Esophagus mucosa (tissue), 1 donor: ENCODE measurements around the gene ETFA. TPM values are rescaled to one million over a fixed set of nuclear protein-coding genes. Genes with fewer than 3 reads are reported as not detected.
"Not testable (repeated sequence)": the region's sequence is repeated elsewhere in the genome, so short reads cannot be mapped to it uniquely, and the experiment has no call there.

Experiments used
- ATAC-seq: fragments of 200-7000 bp; cut with Tn5 transposase; one replicate; pipeline ENCODE4 v1.9.1; 2020
- total RNA-seq: library from RNA; stranded (reverse); gene quantifications from one replicate; pipeline ENCODE4 v1.2.4, GENCODE V29; 2023
- donor health status: DM: yes; HTN: yes; CAD: no.

ETFA gene
- total RNA-seq, 1 donor from 2014 or later, result 79.8 TPM

GRCh38 chr15:76267077-76267476 is 44.2 kb downstream of the ETFA start:
- ATAC-seq, result no peak

DNA sequence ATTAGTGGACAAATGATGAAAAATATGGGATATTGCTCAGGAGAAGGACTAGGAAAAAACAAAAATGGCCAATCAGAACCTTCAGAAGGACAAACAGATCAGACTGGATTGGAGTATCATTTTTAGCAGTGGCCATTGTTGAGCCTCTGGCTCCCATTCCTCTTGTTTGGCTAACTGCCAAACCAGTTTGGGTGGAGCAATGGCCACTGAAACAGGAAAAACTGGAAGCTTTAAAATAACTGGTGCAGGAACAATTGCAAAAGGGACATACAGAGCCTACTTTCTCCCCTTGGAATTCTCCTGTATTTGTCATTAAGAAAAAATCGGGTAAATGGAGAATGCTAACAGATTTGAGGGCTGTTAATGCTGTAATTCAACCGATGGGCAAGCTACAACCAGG is 45.5 kb downstream of the ETFA start:
- not testable (repeated sequence) for ATAC-seq

DNA sequence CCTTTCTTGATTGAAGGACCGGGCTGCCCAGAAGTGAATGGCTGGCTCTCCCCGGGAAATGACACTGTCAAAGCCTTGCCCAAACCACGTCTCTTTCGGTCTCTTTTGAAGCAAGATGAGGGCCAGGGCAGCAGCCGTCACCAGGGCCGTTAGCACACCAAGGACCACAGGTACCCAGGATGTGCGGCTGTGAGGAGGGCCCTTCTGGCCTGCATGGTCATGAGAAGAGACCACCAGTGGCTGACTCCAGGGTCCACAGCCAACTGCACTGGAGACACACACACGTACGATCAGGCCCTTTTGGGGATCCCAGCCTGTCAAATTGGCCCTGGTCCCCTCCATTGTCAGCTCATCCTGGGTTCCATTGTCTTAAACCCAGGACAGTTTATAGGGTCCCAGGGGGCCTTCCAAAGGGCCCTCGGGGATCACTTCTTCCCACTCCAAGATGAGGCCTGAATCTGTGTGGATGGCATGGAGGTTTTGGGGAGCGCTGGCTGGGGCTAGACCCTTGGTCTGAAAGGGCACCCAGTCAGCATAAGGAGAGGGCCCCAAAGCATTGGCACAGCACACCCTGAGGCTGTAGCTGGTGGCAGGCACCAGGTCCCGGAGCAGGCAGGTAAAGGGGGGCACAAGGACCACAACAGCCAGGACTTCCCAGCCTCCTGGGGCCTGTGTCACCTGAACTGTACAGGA is 50.9 kb downstream of the ETFA start:
- ATAC-seq, result peak; percentile 42

GRCh38 chr15:76259392-76259791 is 51.9 kb downstream of the ETFA start:
- ATAC-seq, result no peak

GRCh38 chr15:76258460-76258859 is 52.8 kb downstream of the ETFA start:
- no peak for ATAC-seq

- ATAC-seq, result no peak
These were observed 57.4 kb downstream of the ETFA start for GRCh38 chr15:76253691-76254473.

DNA sequence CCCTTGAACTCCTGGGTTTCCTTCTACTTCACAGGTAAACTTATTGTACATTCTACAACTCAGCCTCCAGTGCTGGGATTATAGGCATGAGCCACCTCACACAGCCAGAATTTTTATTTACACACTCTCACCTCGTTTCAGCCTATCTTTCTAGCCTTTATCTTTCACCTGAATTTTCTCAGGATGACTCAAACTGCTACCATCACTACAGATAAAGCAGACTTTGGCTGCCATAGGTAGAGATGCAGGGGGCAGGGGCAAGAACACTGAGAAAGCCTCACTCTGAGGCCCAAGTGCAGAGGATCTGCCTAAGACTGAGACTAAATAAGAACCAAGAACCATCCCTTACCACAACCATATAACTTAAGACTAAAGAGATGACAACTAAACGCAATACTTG is 59.0 kb downstream of the ETFA start:
- no peak for ATAC-seq

DNA sequence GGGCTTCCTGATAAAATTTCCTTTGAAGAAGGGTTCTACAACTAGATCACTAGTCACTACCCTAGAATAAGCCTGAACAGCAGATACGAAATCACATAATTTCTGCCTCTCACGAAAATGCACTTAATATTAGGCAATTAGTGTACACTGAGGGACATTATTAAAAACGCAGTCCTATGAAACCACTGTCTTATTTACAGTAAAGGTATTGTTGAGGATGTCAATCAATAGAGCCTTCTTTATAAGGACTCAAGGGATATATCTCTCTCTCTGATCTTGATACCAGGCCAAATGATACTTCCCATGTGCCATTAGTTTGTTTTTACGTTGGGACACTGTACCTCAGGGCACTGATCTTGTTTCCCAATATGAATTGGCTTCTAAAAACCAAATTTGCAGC is 59.6 kb downstream of the ETFA start:
- no peak for ATAC-seq

- ATAC-seq, result no peak
These were observed 66.1 kb downstream of the ETFA start for GRCh38 chr15:76245072-76245610.

DNA sequence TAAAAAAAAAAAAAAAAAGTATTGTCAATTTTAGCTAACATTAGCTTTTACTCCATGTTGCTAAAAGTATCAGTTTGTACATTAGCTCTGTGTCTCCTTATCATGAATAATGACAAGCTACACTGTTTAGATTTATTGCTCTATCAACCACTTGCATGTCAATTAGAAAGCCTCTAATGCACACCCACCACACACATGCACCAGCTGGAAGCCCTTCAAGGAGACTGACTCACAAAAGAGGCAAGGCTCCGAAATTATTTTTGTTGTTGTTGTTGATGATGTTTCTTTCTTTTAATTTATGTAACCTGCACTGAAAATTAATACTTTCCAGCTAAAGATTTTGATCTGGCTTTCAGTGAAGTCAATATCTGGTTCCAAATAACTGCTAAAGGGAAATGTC is 71.5 kb downstream of the ETFA start:
- ATAC-seq, result no peak

DNA sequence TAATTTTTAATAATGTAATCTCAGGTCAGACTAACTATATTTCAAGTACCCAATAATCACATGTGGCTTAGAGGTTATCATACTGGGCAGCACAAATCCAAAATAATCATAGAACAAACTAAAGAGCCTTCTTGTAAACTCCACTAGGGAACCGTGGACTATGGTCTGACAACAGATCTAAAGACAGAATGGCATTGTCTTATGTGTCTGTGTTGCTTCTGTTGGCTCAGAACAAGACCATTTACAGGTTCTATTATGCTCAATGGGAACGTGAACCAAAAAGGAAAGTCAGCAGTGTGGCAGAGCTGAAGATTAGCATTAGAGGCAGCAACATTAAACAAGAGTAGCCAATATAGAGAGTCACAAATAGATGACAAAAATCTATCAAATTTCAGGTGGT is 74.9 kb downstream of the ETFA start:
- ATAC-seq, result no peak

DNA sequence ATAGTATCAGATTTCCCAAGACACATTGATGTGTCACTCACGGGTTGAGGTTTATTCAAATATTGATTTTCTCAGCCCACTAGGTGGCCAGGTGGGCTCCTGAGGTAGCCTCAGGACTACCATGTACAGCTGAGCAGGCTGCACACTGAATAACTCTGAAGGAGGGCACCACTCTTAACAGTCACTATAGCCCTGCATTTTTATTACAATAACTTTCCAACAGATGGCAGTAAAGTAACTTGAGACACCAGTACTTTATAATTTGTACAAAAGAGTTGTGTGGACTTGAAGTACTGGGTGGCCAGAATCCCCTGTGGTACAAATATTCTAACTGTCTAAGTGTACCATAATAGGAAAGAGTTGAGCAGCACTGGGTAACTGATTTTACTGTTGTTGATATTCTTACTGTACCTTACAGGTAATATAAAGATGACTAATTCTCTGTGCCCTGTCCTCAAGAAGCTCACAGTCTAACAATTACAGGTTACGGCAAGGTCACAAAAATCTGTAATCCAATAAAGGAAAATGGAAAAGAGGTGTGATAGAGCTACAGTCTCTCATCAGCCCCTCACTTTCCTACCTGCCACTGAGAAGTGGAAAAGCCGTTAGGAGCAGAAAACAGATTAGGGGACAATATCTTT is 76.0 kb downstream of the ETFA start:
- peak; percentile 67 for ATAC-seq

DNA sequence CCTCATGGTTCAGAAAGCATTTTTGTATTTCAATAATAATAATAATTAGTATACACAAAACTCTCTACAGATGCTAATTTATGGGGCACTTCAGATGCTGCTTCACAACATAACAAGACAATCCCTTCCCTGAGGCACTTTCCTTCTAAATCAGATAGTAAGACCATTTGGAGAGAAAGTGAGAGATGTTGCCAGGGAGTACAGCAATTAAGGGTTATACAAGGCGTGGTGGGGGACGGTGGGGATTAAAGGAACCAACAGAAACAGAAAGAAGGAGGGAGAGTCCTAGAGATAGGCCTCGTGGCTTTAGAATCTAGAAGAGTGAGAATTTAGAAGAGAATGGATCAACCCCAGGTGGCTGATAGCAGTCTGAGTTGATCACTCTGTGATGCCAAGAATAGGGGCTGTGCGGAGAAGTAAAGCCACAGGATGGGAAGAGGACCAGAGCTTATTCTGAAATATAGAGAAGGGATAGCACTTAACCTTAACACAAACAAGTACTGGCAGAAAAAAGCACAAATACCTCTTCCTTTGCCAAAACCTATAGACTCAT is 76.9 kb downstream of the ETFA start:
- ATAC-seq, result no peak

DNA sequence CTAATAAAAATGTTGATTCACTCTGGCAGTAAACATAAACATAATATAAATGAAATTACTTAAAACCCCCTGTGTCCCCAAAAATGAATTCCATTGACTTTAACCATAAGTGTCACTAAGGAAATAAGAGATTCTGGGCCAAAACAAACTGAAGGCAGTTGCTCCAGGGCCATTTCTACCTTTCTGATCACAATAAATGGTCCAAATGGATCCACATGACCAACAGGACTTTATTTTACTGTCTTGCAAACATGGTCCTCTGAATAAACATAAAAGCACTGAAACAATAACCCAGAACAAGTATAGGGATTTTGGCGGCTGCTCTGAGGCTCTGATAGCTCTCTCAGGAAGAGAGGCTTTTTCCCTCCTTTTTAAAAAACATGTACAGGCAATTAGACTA is 77.3 kb downstream of the ETFA start:
- no peak for ATAC-seq

- ATAC-seq, result no peak
These were observed 82.0 kb downstream of the ETFA start for GRCh38 chr15:76229266-76229665.

DNA sequence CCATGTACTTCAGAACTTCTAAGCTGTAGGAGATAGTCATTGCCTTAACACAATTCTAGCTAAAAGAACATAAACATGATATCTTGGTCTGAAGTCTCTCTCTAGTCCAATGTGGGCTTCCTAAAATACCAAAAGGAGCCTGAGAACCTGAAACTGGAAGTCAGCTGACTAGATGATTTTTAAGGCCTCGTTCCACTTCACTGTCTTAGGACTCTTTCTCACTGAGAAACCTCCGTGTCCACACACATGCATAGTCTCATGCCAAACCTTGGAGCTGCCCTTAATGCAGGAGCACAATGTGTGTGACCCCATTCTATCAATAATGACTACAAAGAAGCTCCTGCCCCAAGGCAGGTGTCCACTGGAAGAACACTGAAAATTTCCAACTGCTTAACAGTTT is 87.7 kb downstream of the ETFA start:
- ATAC-seq, result no peak

DNA sequence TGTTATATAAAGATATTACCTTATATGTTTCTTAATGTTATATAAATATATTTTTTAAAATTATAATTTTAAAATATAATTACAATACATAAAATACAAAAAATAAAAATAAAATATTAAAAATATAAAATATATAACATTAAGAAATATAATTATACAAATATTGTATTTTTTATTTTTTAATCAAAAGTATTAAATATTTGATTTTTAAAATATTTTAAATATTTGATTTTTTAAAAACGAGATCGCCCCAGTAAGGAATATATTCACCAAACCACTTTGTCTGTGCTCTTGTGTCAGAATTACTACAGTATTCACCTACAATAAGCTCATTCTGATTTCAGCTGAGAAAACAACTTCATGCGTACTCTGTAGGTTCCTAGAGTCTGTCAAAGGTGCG is 89.1 kb downstream of the ETFA start:
- no peak for ATAC-seq

- ATAC-seq, result no peak
These were observed 90.0 kb downstream of the ETFA start for GRCh38 chr15:76221085-76221767.

- no peak for ATAC-seq
These were observed 93.4 kb downstream of the ETFA start for GRCh38 chr15:76217882-76218217.

DNA sequence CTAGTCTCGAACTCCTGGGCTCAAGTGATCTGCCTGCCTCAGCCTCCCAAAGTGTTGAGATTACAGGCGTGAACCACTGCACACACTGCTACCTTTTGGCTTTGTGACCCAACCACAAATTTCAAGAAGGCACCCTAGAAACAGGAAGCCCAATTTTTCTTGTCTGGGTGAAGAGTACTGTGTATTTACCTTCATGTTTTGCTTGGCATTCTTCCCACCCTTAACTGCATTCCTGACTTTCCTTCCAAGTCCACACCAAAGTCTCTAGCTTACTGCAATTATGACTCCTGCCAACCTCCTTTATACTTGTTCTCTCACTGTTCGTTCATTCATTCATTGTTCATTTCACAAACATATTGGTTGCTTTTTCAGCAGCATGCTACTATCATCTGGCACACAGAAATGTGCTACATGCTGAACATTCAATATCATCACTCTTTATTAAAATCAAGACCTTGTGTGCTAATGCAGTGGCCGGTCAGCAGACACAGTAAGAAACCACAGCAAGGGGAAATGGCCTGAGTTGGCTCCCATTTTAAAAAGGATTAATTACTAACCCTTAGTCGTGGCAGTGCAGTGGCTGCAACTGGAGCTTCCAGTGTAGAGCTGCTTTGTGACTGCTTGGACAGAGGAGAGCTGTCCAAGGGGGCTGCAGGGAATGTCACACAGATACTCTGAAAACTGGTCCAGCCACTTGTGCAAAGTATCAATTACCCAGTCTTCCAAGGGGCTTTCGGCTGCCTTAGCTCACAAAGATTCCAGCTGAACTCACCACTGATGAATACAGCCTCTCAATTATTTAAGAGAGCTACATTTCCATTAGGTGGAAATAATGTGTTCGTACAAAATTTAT is 94.0 kb downstream of the ETFA start:
- ATAC-seq, result peak; percentile 39

- ATAC-seq, result no peak
These were observed 95.6 kb downstream of the ETFA start for GRCh38 chr15:76215634-76216033.

DNA sequence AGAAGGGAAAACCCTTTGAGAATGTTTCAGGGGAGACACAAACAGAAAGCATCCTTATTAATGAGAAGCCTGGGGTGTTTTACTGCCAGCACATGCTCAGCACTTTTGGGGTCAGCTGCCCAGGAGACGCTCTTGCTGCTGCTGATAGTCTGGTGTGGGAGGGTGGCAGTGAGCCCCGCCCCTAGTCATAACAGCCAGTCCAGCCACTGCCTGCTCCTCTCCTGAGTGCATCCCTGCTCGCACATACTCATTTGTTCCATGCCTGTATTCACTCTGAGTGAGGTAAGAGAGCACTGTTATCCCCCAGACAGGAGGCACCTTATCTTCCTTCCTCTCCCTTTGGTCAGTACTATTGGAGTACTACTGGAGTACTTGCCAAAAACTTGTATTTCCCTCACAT is 101.3 kb downstream of the ETFA start:
- ATAC-seq, result no peak
